K562 (cell line): Measurements from ENCODE around the gene ZNF488. TPM values are rescaled to one million over a fixed set of nuclear protein-coding genes. Genes with fewer than 3 reads are reported as not detected.

Experiments
- ATAC-seq: fragments of 200-7000 bp; cut with Tn5 transposase; 3 replicates; pipeline ENCODE4 v1.9.1; 2020; ENCODE audit warnings: moderate library complexity
- BruUV-seq: library from RNA; stranded (reverse); fragments of 400-500 nt; replicated peaks from 2 replicates; lab custom pipeline; 2021; lab: Mats Ljungman, UMichigan
- CTCF ChIA-PET: fragments of 300-600 bp; formaldehyde crosslinking; extraction: SDS; loops from one replicate; lab custom pipeline; 2021; ENCODE audit warnings: low intra/inter-chr PET ratio; lab: Yijun Ruan, JAX
- POLR2A ChIA-PET: fragments of 300-600, 350-650 bp; sonication (Branson Sonifier 250); formaldehyde crosslinking; extraction: SDS; loops from one replicate; lab custom pipeline; 2021; ENCODE audit warnings: antibody characterized with exemption, inconsistent platforms; lab: Yijun Ruan, JAX
- DNase-seq, 4 experiments: peaks; one replicate each; pipeline versions ENCODE4 v3.0.0 to v3.0.0-alpha.2; 2011 to 2018; ENCODE audit warnings: low spot score in 3 of 4, mixed read lengths in 3 of 4; ENCODE audit errors: extremely low read depth in 1 of 4
- FAIRE-seq: peaks from 2 replicates; lab custom pipeline; 2011; peaks lifted over from hg19 to GRCh38; lab: Jason Lieb, UNC
- H2AFZ ChIP-seq: 2 replicates; pipeline ENCODE4 v1.6.0; 2011; ENCODE audit warnings: low read depth, low read length, control low read depth, inconsistent platforms
- H3K27ac ChIP-seq: fragments of 200-600 bp; 3 replicates; pipeline ENCODE4 v1.8.0; 2011; ENCODE audit warnings: low read depth, mild to moderate bottlenecking, control low read depth, inconsistent platforms, low read length, moderate library complexity, mixed read lengths; ENCODE audit errors: extremely low read depth
- H3K27me3 ChIP-seq, 2 experiments: fragments of 300-600 bp in 1 of 2; 2 replicates in 1 of 2; 3 replicates in 1 of 2; pipeline versions ENCODE4 v1.6.0 to v1.8.0; 2011; ENCODE audit warnings: inconsistent platforms in 2 of 2, low read length in 2 of 2, mild to moderate bottlenecking in 1 of 2, mixed read lengths in 1 of 2, moderate library complexity in 1 of 2; ENCODE audit not compliant: control insufficient read depth in 2 of 2, insufficient read depth in 2 of 2
- H3K36me3 ChIP-seq: fragments of 300-600 bp; 3 replicates; pipeline ENCODE4 v1.8.0; 2011; ENCODE audit warnings: mild to moderate bottlenecking, low read length, inconsistent platforms; ENCODE audit not compliant: control insufficient read depth, insufficient read depth
- H3K4me1 ChIP-seq, 2 experiments: fragments of 200-600 bp in 1 of 2; replicated peaks in 1 of 2; 2 replicates in 1 of 2; 3 replicates in 1 of 2; pipeline versions ENCODE4 v1.5.1 to v1.8.0; 2011; ENCODE audit warnings: inconsistent platforms in 2 of 2, low read length in 2 of 2, mild to moderate bottlenecking in 1 of 2, mixed read lengths in 1 of 2, moderate library complexity in 1 of 2; ENCODE audit not compliant: control insufficient read depth in 2 of 2, insufficient read depth in 2 of 2
- H3K4me2 ChIP-seq: 2 replicates; pipeline ENCODE4 v1.6.1; 2011; ENCODE audit warnings: low read length, control low read depth, inconsistent platforms, mixed read lengths; ENCODE audit not compliant: insufficient read depth
- H3K4me3 ChIP-seq: fragments of 200-600 bp; sonication (generic), shearing (Covaris generic); 2 replicates; pipeline ENCODE4 v1.5.1; 2016; ENCODE audit warnings: control low read depth, inconsistent platforms
- H3K79me2 ChIP-seq: fragments of 200-600 bp; 3 replicates; pipeline ENCODE4 v1.8.0; 2011; ENCODE audit warnings: low read length, inconsistent platforms; ENCODE audit not compliant: control insufficient read depth, insufficient read depth
- H3K9ac ChIP-seq, 2 experiments: 2 replicates each; pipeline versions ENCODE4 v1.6.0 to v1.6.1; 2011; ENCODE audit warnings: low read depth in 2 of 2, low read length in 2 of 2, control low read depth in 1 of 2, inconsistent platforms in 1 of 2, mild to moderate bottlenecking in 1 of 2, mixed read lengths in 1 of 2; ENCODE audit not compliant: insufficient read depth in 1 of 2
- H3K9me1 ChIP-seq: one replicate; pipeline ENCODE4 v1.6.0; 2011; ENCODE audit warnings: inconsistent platforms, mild to moderate bottlenecking, low read length, moderate library complexity; ENCODE audit not compliant: control insufficient read depth, insufficient read depth
- H3K9me3 ChIP-seq: replicated peaks from 2 replicates; pipeline ENCODE4 v1.5.1; 2011; ENCODE audit warnings: low read depth, low read length, inconsistent platforms; ENCODE audit not compliant: control insufficient read depth, insufficient read depth
- H4K20me1 ChIP-seq: replicated peaks from 2 replicates; pipeline ENCODE4 v1.6.1; 2011; ENCODE audit warnings: low read length, inconsistent platforms, mixed read lengths; ENCODE audit not compliant: control insufficient read depth, insufficient read depth
- CTCF ChIP-seq, 3 experiments: IDR thresholded peaks in 2 of 3; conservative IDR thresholded peaks in 1 of 3; 2 replicates each; pipeline ENCODE4 v1.5.1; 2011 to 2012; ENCODE audit warnings: low read length in 3 of 3, mild to moderate bottlenecking in 3 of 3, control low read depth in 2 of 3, improper control_type of control experiment in 1 of 3, inconsistent platforms in 1 of 3, low read depth in 1 of 3, mixed read lengths in 1 of 3, moderate library complexity in 1 of 3; ENCODE audit not compliant: insufficient read depth in 2 of 3
- FOSL1 ChIP-seq: fragments of 200-800 bp; sonication (Bioruptor generic); conservative IDR thresholded peaks from 2 replicates; pipeline ENCODE4 v1.6.1; 2016; ENCODE audit warnings: missing genetic modification characterization, missing compliant biosample characterization
- RAD21 ChIP-seq, 2 experiments: fragments of 250-450 bp in 1 of 2; fragments of 450-650 bp in 1 of 2; sonication (Bioruptor Pico) in 1 of 2; formaldehyde crosslinking in 1 of 2; IDR thresholded peaks in 1 of 2; conservative IDR thresholded peaks in 1 of 2; 2 replicates each; pipeline versions ENCODE4 v1.4.0 to v1.8.0; 2020 to 2022; ENCODE audit warnings: mild to moderate bottlenecking in 2 of 2, moderate library complexity in 1 of 2
- ZNF23 ChIP-seq: fragments of 250-450 bp; sonication (Bioruptor Pico); IDR thresholded peaks from 2 replicates; pipeline ENCODE4 v1.4.0; 2020; ENCODE audit warnings: mild to moderate bottlenecking
- WGBS: fragments of 100-300 bp; shearing (Covaris generic); methylation state at CpG from one replicate; pipeline ENCODE4 v1.1.6; 2016; ENCODE audit warnings: low coverage, mixed read lengths; ENCODE audit not compliant: insufficient coverage; ENCODE audit errors: missing lambda C conversion rate; 5-methylcytosine and 5-hydroxymethylcytosine counted together
- in situ Hi-C: fragments of 300-500 bp; cut with MboI; formaldehyde crosslinking; loops from 4 replicates; pipeline ENCODE4 v1.15.0; 2018; ENCODE audit warnings: inconsistent platforms, mixed read lengths
- intact Hi-C: fragments of 100-400 bp; cut with micrococcal nuclease; formaldehyde crosslinking; loops from 2 replicates; pipeline ENCODE4 v1.14.2; 2022
- polyA plus RNA-seq, 8 experiments: library from polyadenylated mRNA; depleted of rRNA in 4 of 8; stranded (reverse) in 5 of 8; unstranded in 3 of 8; fragments of >200 nt; fragmentation: Nextera tagmentation in 2 of 8; fragmentation: Illumina TruSeq in 1 of 8; extraction: Ambion mirVana in 2 of 8; extraction: Trizol in 1 of 8; gene quantifications; 2 replicates each; pipeline versions ENCODE4 v1.2.1 to v1.2.3, GENCODE V29; 2011 to 2014; ENCODE audit warnings: inconsistent platforms in 1 of 8, missing spikeins in 1 of 8
- total RNA-seq, 7 experiments: library from RNA; depleted of rRNA in 6 of 7; stranded (reverse); fragments of >200 nt in 6 of 7; fragmentation: Illumina TruSeq in 2 of 7; extraction: Trizol in 2 of 7; gene quantifications; 2 replicates each; pipeline versions ENCODE4 v1.2.1 to v1.2.3, GENCODE V29; 2011 to 2021; ENCODE audit warnings: low replicate concordance in 1 of 7

The ZNF488 gene
- total and polyA plus RNA-seq, 9 of the 15 experiments (the other 6 are each of a cell fraction or from before 2014, with no cell fraction given) = 0.03 to 0.09 (median 0.05) TPM; not detected in 3

GRCh38 chr10:47403446-47404318 is 19.6 kb upstream of the ZNF488 start:
- H3K9ac ChIP-seq = 0 out of 4 replicates have a peak overlapping the region, but pooled peaks of 1 of the 2 experiments have one; percentile 14
- no peaks in the 10 kb centered on the region for H3K36me3 ChIP-seq
- intact Hi-C loops = no loop called here
- no peaks in the 10 kb centered on the region for H4K20me1 ChIP-seq
- in situ Hi-C loops = no loop called here
- no peaks in the 10 kb centered on the region for H3K9me1 ChIP-seq
- H3K79me2 ChIP-seq = no peaks in the 10 kb centered on the region
- WGBS = 20% methylated on average over 6 of the region's 6 CpGs
- H3K27me3 ChIP-seq = peaks cover 6 to 29% of the 10 kb centered on the region in 2 experiments; a peak in 3 of 5 replicates
- H3K9me3 ChIP-seq = no peaks in the 10 kb centered on the region
- H3K4me1 ChIP-seq = peaks cover 16 to 27% of the 10 kb centered on the region in 2 experiments
- FAIRE-seq = no peak
- no peak overlapping the region for H3K4me3 ChIP-seq
- CTCF ChIA-PET = no interaction called here
- no TSS peak for BruUV-seq
- POLR2A ChIA-PET = no interaction called here
- no peak overlapping the region for H2AFZ ChIP-seq
- no peak for DNase-seq
- TF ChIP-seq ZNF23 (CRISPR knock-in tag) = no peak
- 0 out of 4 replicates have a peak, but pooled peaks of 1 of the 2 experiments have one; percentile 10 for TF ChIP-seq RAD21 (CRISPR knock-in tag; conservative IDR thresholded peaks at IDR 0.05 in 1 of 2, IDR thresholded peaks at IDR 0.05 in 1 of 2)
- peak; percentile 10 to 27 (median 12); a peak in 1 of 6 replicates for TF ChIP-seq CTCF (IDR thresholded peaks at IDR 0.05 in 2 of 3, conservative IDR thresholded peaks at IDR 0.05 in 1 of 3; ENCODE audit: insufficient read depth in 2 of 3, low read depth in 1 of 3, low read length in 3 of 3)
- 0 out of 2 replicates have a peak, but pooled peaks have one; percentile 1 for TF ChIP-seq FOSL1
- TF ChIP-seq, all 486 proteins: peak for 3
- H3K4me2 ChIP-seq = no peak overlapping the region
- no peak for ATAC-seq
- H3K27ac ChIP-seq = no peak overlapping the region
